Measurements from ENCODE around the gene ESAM. TPM values are rescaled to one million over a fixed set of nuclear protein-coding genes. Genes with fewer than 3 reads are reported as not detected.

Gene ESAM
- total RNA-seq, 1 donor from 2014 or later = 0.54 TPM

GRCh38 chr11:124742555-124742954, 19.5 kb downstream of the ESAM start:
- Mint-ChIP-seq H3K9me3 (ENCODE audit: unreplicated experiment) (peaks cover 11% of the 10 kb centered on the region), H3K27me3 (ENCODE audit: unreplicated experiment) (peaks cover 46% of the 10 kb centered on the region), H3K36me3 (ENCODE audit: unreplicated experiment) (no peaks in the 10 kb centered on the region), H3K4me3 (ENCODE audit: unreplicated experiment) (no peak overlapping the region), H3K4me1 (ENCODE audit: low read depth, unreplicated experiment) (peaks cover 30% of the 10 kb centered on the region), H3K27ac (ENCODE audit: unreplicated experiment) (no peak overlapping the region)
- no peak for TF ChIP-seq CTCF (IDR thresholded peaks at IDR 0.05; ENCODE audit: partially characterized antibody, unreplicated experiment)
- no peak for DNase-seq

- TF ChIP-seq CTCF (IDR thresholded peaks at IDR 0.05; ENCODE audit: partially characterized antibody, unreplicated experiment) = peak; percentile 74
- Mint-ChIP-seq H3K27ac (ENCODE audit: unreplicated experiment) (no peak overlapping the region), H3K4me3 (ENCODE audit: unreplicated experiment) (peak overlapping the region; percentile 81), H3K27me3 (ENCODE audit: unreplicated experiment) (peaks cover 38% of the 10 kb centered on the region), H3K36me3 (ENCODE audit: unreplicated experiment) (no peaks in the 10 kb centered on the region), H3K4me1 (ENCODE audit: low read depth, unreplicated experiment) (peaks cover 36% of the 10 kb centered on the region), H3K9me3 (ENCODE audit: unreplicated experiment) (peaks cover 16% of the 10 kb centered on the region)
- DNase-seq = no peak
Observed at GRCh38 chr11:124740277-124740882, 21.7 kb downstream of the ESAM start.

GRCh38 chr11:124739479-124740276, 22.4 kb downstream of the ESAM start, which contains the start of gene NRGN:
Gene NRGN, plus strand, starts transcription at chr11:124739942. Its CDS starts 143 bp downstream, at chr11:124740085.
- no peak for TF ChIP-seq CTCF (IDR thresholded peaks at IDR 0.05; ENCODE audit: partially characterized antibody, unreplicated experiment)
- peaks cover 33% of the 10 kb centered on the region for H3K4me1 Mint-ChIP-seq (ENCODE audit: low read depth, unreplicated experiment)
- peaks cover 32% of the 10 kb centered on the region for H3K27me3 Mint-ChIP-seq (ENCODE audit: unreplicated experiment)
- H3K27ac Mint-ChIP-seq (ENCODE audit: unreplicated experiment) = peak within 1 kb of the TSS; percentile 85
- peak; percentile 97 for DNase-seq
- no peaks in the 10 kb centered on the region for H3K36me3 Mint-ChIP-seq (ENCODE audit: unreplicated experiment)
- peak within 1 kb of the TSS; percentile 89 for H3K4me3 Mint-ChIP-seq (ENCODE audit: unreplicated experiment)
- H3K9me3 Mint-ChIP-seq (ENCODE audit: unreplicated experiment) = peaks cover 16% of the 10 kb centered on the region

- peak overlapping the region; percentile 85 for H3K27ac Mint-ChIP-seq (ENCODE audit: unreplicated experiment)
Observed at GRCh38 chr11:124738713-124739478, 23.2 kb downstream of the ESAM start.

More at GRCh38 chr11:124738713-124739478, 23.2 kb downstream of the ESAM start:
- DNase-seq = no peak
- peaks cover 33% of the 10 kb centered on the region for H3K4me1 Mint-ChIP-seq (ENCODE audit: low read depth, unreplicated experiment)
- H3K4me3 Mint-ChIP-seq (ENCODE audit: unreplicated experiment) = peak overlapping the region; percentile 89
- H3K36me3 Mint-ChIP-seq (ENCODE audit: unreplicated experiment) = no peaks in the 10 kb centered on the region
- H3K27me3 Mint-ChIP-seq (ENCODE audit: unreplicated experiment) = peaks cover 28% of the 10 kb centered on the region
- H3K9me3 Mint-ChIP-seq (ENCODE audit: unreplicated experiment) = peaks cover 12% of the 10 kb centered on the region
- TF ChIP-seq CTCF (IDR thresholded peaks at IDR 0.05; ENCODE audit: partially characterized antibody, unreplicated experiment) = no peak

Data from glutamatergic neuron (in vitro differentiated cells).